Upper lobe of right lung (tissue), 1 donor: Measurements from ENCODE around the gene BCAN. TPM values are rescaled to one million over a fixed set of nuclear protein-coding genes. Genes with fewer than 3 reads are reported as not detected.
"Not testable (repeated sequence)": the region's sequence is repeated elsewhere in the genome, so short reads cannot be mapped to it uniquely, and the experiment has no call there.

ENCODE experiments used
- ATAC-seq: fragments of 200-7000 bp; cut with Tn5 transposase; one replicate; pipeline ENCODE4 v1.9.1; 2020; ENCODE audit warnings: mild to moderate bottlenecking, moderate library complexity
- DNase-seq: peaks from one replicate; pipeline ENCODE4 v3.0.0-alpha.2; 2020
- H3K27ac ChIP-seq: fragments of 200-600 bp; one replicate; pipeline ENCODE4 v1.8.0; 2022
- H3K27me3 ChIP-seq: fragments of 200-600 bp; one replicate; pipeline ENCODE4 v1.8.0; 2022; ENCODE audit warnings: mild to moderate bottlenecking
- H3K36me3 ChIP-seq: fragments of 200-600 bp; one replicate; pipeline ENCODE4 v1.8.0; 2022
- H3K4me1 ChIP-seq: fragments of 200-600 bp; one replicate; pipeline ENCODE4 v1.8.0; 2022
- H3K4me3 ChIP-seq: fragments of 200-600 bp; one replicate; pipeline ENCODE4 v1.8.0; 2022; ENCODE audit warnings: mild to moderate bottlenecking
- H3K9me3 ChIP-seq: fragments of 200-600 bp; one replicate; pipeline ENCODE4 v1.8.0; 2022
- intact Hi-C: fragments of 100-400 bp; cut with DNase I; formaldehyde crosslinking; loops from one replicate; pipeline ENCODE4 v1.11.0; 2022
- total RNA-seq: library from RNA; stranded (reverse); fragmentation: NEBNext Ultra II Directional; extraction: Animal tissue kit (Norgen Biotek cat#: 25700); gene quantifications from one replicate; pipeline ENCODE4 v1.2.1, GENCODE V29; 2021
- TF ChIP-seq, protein P1 (sequence below): fragments of 200-600 bp; IDR thresholded peaks from one replicate; pipeline ENCODE4 v1.8.0; 2022; ENCODE audit warnings: antibody characterized with exemption
- donor health status: DM: no; HTN: yes; CAD: no; lungs with severe emphysema.

The BCAN gene
- total RNA-seq, 1 donor from 2014 or later, result not detected

DNA sequence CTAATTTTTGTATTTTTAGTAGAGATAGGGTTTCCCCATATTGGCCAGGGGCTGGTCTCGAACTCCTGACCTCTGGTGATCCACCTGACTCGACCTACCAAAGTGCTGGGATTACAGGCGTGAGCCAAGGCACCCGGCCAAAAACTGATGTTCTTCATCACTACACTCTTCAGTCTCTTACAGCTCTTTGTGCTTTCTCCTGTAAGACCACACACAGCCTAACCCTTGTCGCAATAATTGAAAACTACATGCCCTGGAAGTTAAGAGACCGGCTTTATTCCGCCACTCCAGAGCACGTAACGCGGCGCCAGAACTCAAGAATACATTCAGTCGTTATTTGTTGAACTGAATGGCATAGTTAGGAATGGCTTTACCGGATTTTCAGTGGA, 41.2 kb upstream of the BCAN start:
- intact Hi-C loops, result no loop called here
- TF ChIP-seq, protein P1, sequence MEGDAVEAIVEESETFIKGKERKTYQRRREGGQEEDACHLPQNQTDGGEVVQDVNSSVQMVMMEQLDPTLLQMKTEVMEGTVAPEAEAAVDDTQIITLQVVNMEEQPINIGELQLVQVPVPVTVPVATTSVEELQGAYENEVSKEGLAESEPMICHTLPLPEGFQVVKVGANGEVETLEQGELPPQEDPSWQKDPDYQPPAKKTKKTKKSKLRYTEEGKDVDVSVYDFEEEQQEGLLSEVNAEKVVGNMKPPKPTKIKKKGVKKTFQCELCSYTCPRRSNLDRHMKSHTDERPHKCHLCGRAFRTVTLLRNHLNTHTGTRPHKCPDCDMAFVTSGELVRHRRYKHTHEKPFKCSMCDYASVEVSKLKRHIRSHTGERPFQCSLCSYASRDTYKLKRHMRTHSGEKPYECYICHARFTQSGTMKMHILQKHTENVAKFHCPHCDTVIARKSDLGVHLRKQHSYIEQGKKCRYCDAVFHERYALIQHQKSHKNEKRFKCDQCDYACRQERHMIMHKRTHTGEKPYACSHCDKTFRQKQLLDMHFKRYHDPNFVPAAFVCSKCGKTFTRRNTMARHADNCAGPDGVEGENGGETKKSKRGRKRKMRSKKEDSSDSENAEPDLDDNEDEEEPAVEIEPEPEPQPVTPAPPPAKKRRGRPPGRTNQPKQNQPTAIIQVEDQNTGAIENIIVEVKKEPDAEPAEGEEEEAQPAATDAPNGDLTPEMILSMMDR, result no peak

GRCh38 chr1:156601122-156601830, 40.6 kb upstream of the BCAN start, which contains the start of gene GPATCH4:
Gene GPATCH4 (minus strand): TSS chr1:156601479.
- peak; percentile 84 for DNase-seq
- H3K4me3 ChIP-seq, result peak within 1 kb of the TSS; percentile 73
- TF ChIP-seq, protein P1, result no peak
- intact Hi-C loops, result no loop called here
- H3K27ac ChIP-seq, result peak within 1 kb of the TSS; percentile 78
- H3K9me3 ChIP-seq, result no peaks in the 10 kb centered on the region
- H3K4me1 ChIP-seq, result peaks cover 22% of the 10 kb centered on the region
- no peaks in the 10 kb centered on the region for H3K27me3 ChIP-seq
- H3K36me3 ChIP-seq, result peaks cover 25% of the 10 kb centered on the region
- ATAC-seq, result peak; percentile 91

More for the DNA sequence above, 41.2 kb upstream of the BCAN start:
- peak overlapping the region; percentile 78 for H3K27ac ChIP-seq
- no peaks in the 10 kb centered on the region for H3K9me3 ChIP-seq
- peak; percentile 50 for DNase-seq
- H3K4me1 ChIP-seq, result peaks cover 22% of the 10 kb centered on the region
- ATAC-seq, result no peak
- H3K36me3 ChIP-seq, result peaks cover 29% of the 10 kb centered on the region
- no peaks in the 10 kb centered on the region for H3K27me3 ChIP-seq
- H3K4me3 ChIP-seq, result peak overlapping the region; percentile 73

- Histone ChIP-seq H3K9me3 (no peaks in the 10 kb centered on the region), H3K4me3 (peak overlapping the region; percentile 73), H3K36me3 (peaks cover 19% of the 10 kb centered on the region), H3K4me1 (peaks cover 22% of the 10 kb centered on the region), H3K27ac (peak overlapping the region; percentile 78), H3K27me3 (no peaks in the 10 kb centered on the region)
- DNase-seq (peak; percentile 35), ATAC-seq (no peak)
- intact Hi-C loops, result no loop called here
- TF ChIP-seq, protein P1, result no peak
Observed at GRCh38 chr1:156601892-156602291, 40.0 kb upstream of the BCAN start.

GRCh38 chr1:156602557-156602993, 39.3 kb upstream of the BCAN start:
- Histone ChIP-seq H3K27ac (no peak overlapping the region), H3K4me1 (peaks cover 22% of the 10 kb centered on the region), H3K9me3 (no peaks in the 10 kb centered on the region), H3K27me3 (no peaks in the 10 kb centered on the region), H3K36me3 (peaks cover 12% of the 10 kb centered on the region), H3K4me3 (no peak overlapping the region)
- TF ChIP-seq, protein P1, result peak; percentile 34
- peak; percentile 5 for DNase-seq
- intact Hi-C loops, result no loop called here
- ATAC-seq, result no peak

DNA sequence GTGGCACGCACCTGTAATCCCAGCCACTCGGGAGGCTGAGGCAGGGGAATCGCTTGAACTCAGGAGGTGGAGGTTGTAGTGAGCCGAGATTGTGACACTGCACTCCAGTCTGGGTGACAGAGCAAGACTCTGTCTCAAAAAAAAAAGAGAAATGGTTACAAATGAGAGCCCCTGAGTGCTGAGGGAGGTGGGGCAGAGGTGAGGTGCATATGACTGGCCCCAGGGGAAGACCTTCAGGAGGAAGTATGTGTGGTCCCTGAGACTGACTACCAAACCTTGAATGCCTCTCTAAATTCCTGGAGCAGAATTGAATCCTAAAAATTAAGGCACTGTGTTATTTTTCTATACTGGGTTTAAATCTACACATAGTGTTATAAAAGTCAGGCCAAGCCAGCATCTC, 34.6 kb upstream of the BCAN start:
- peak; percentile 7 for DNase-seq
- H3K4me1 ChIP-seq, H3K36me3 ChIP-seq, H3K4me3 ChIP-seq, H3K27me3 ChIP-seq, H3K9me3 ChIP-seq, intact Hi-C loops, ATAC-seq, H3K27ac ChIP-seq: not testable (repeated sequence)

DNA sequence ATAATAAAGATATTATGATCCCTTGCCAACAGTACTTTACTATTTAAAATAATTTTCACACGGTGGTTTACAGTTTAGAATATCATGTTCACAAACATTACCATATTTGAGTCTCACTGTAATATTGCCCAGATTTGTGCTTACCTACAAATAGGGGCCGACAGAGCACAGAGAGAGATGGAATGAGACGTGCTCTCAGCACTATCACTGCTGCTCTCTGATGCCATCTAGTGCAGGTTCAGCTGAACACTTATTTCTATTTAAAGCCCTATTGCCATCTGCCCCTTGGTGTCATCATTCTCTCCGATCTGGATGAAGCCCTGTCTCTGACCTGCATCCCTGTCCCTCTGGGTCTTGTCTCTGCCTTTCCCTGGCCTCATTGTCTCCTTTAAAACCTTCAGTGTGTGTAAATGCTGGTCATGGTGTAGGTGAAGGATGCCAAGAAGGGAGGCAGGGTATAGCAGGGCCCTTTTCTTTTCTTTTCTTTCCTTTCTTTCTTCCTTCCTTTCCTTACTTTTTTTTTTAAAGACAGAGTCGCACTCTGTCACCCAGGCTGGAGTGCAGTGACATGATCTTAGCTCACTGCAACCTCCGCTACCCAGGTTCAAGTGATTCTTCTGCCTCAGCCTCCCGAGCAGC, 33.8 kb upstream of the BCAN start:
- Histone ChIP-seq H3K27me3 (peaks cover 7% of the 10 kb centered on the region), H3K9me3 (no peaks in the 10 kb centered on the region), H3K4me3 (no peak overlapping the region), H3K36me3 (no peaks in the 10 kb centered on the region), H3K4me1 (no peaks in the 10 kb centered on the region), H3K27ac (no peak overlapping the region)
- TF ChIP-seq, protein P1, result peak; percentile 80
- ATAC-seq (peak; percentile 99), DNase-seq (peak; percentile 17)
- intact Hi-C loops, result no loop called here
